Type B pancreatic cell (in vitro differentiated cells): ENCODE measurements around the gene TEDC2. TPM values are rescaled to one million over a fixed set of nuclear protein-coding genes. Genes with fewer than 3 reads are reported as not detected.

Experiments
- DNase-seq: peaks from one replicate; pipeline ENCODE4 v3.0.0; 2021; ENCODE audit warnings: mixed read lengths; ENCODE audit not compliant: unreplicated experiment; ENCODE audit errors: extremely low spot score
- H3K27ac Mint-ChIP-seq: 2 replicates; pipeline ENCODE4 v1.8.0; 2021; ENCODE audit warnings: mild to moderate bottlenecking, mixed read lengths
- H3K27me3 Mint-ChIP-seq: 2 replicates; pipeline ENCODE4 v1.8.0; 2021; ENCODE audit warnings: mixed read lengths
- H3K36me3 Mint-ChIP-seq: 2 replicates; pipeline ENCODE4 v1.8.0; 2021; ENCODE audit warnings: mixed read lengths
- H3K4me1 Mint-ChIP-seq: one replicate; pipeline ENCODE4 v1.8.0; 2021; ENCODE audit warnings: mixed read lengths; ENCODE audit not compliant: unreplicated experiment
- H3K4me3 Mint-ChIP-seq: 2 replicates; pipeline ENCODE4 v1.8.0; 2021; ENCODE audit warnings: mild to moderate bottlenecking, mixed read lengths
- H3K9me3 Mint-ChIP-seq: 2 replicates; pipeline ENCODE4 v1.8.0; 2021; ENCODE audit warnings: mixed read lengths
- total RNA-seq: library from RNA; stranded (reverse); gene quantifications from 2 replicates; pipeline ENCODE4 v1.2.1, GENCODE V29; 2021; ENCODE audit warnings: low replicate concordance
- TF ChIP-seq, protein P1 (sequence below): fragments of 200-600 bp; sonication (generic); conservative IDR thresholded peaks from 2 replicates; pipeline ENCODE4 v1.5.0; 2021; ENCODE audit warnings: antibody characterized with exemption, mild to moderate bottlenecking

Gene TEDC2
- total RNA-seq, 1 donor from 2014 or later = 31.6 TPM

DNA sequence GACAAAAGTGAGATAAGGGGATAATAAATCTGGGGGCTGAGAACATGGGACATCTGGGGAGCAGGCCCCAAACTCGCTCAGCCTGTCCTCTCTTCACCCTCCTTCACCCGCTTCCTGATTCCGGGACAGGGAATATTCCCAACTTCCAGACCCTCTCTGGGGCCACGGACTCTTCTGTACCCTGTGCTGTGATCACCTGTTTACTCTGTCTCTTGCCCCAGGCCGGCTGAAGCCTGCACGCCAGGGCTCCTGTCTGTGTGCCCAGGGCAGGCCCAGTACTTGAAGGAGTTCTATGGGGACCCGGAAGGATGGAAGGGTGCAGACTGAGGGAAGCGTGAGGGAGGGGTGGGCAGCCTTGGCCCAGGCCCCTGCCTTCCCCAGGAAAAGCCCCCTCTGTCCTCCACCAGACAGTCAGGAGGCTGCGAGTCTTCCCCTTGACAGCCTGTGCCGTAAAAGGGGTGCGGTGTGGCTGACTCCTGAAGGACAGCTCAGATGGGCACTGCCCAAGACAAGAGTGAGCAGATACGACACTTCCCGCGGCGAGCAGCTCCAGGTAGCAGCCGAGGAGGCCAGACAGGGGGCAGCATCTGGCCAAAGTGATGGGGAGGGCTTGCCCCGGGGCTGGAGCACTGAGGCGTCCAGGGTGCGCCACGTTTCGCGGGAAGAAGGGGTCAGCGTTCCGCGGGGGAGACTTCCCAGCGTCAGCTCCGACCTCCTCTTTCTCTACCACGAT lies 31.7 kb upstream of the TEDC2 start:
- H3K36me3 Mint-ChIP-seq = peaks cover 7% of the 10 kb centered on the region
- peak overlapping the region; percentile 91 for H3K4me3 Mint-ChIP-seq
- TF ChIP-seq, protein P1, sequence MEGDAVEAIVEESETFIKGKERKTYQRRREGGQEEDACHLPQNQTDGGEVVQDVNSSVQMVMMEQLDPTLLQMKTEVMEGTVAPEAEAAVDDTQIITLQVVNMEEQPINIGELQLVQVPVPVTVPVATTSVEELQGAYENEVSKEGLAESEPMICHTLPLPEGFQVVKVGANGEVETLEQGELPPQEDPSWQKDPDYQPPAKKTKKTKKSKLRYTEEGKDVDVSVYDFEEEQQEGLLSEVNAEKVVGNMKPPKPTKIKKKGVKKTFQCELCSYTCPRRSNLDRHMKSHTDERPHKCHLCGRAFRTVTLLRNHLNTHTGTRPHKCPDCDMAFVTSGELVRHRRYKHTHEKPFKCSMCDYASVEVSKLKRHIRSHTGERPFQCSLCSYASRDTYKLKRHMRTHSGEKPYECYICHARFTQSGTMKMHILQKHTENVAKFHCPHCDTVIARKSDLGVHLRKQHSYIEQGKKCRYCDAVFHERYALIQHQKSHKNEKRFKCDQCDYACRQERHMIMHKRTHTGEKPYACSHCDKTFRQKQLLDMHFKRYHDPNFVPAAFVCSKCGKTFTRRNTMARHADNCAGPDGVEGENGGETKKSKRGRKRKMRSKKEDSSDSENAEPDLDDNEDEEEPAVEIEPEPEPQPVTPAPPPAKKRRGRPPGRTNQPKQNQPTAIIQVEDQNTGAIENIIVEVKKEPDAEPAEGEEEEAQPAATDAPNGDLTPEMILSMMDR = no peak
- DNase-seq = no peak
- peak overlapping the region; percentile 87 for H3K27ac Mint-ChIP-seq
- peaks cover 22% of the 10 kb centered on the region for H3K4me1 Mint-ChIP-seq
- no peaks in the 10 kb centered on the region for H3K9me3 Mint-ChIP-seq
- H3K27me3 Mint-ChIP-seq = no peaks in the 10 kb centered on the region

DNA sequence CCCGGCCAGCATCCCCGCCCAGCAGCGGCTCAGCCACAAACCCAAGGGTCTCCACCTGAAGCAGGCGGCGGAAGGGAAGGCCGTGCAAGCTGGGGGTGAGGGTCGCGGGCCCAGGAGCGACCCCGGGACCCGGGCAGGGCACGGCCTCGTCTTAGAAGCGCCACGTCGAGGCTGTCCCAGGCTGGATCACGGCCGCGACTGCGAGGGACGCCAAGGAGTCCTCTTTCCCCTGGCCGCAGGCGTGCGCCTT lies 31.2 kb upstream of the TEDC2 start:
- Mint-ChIP-seq H3K27me3 (no peaks in the 10 kb centered on the region), H3K4me1 (peaks cover 22% of the 10 kb centered on the region), H3K9me3 (no peaks in the 10 kb centered on the region), H3K4me3 (peak overlapping the region; percentile 91), H3K36me3 (peaks cover 7% of the 10 kb centered on the region), H3K27ac (peak overlapping the region; percentile 87)
- TF ChIP-seq, protein P1 = no peak
- DNase-seq = no peak

DNA sequence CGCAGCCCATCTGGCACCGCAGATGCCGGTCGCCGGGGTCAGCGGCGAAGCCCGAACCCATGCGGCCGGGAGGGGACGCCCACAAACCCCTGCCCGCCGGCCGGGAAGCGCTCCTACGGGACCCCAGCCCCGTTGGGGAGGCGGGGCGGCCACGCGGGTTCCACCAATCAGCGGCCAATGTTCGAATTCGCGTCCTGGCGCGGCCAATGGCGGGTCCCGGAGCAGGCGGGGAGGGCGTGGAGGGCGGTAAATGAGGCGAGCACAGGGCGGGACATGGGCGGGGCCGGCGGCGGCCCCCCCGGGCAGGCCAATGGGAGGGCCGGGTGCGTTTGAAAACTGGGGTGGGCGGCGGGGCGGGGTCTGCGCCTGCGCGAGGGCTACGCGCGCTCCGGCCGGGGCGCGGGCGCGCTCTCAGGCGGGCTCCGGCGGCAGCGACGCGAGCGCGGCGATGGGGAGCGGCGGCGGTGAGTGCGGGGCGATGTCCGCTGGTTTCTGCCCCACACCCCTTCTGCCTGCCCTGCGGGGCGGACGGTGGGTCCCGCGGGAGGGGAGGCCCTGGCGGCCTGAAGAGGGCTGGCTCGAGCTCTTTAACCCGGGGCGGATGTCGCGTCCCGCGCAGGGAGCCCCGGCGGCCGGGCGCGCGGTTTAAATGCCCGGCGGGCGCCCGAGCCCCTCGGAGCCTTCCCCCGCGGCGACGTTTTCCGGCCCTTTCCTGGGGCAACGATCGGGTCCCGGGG lies 30.7 kb upstream of the TEDC2 start, which contains the start of gene CCNF:
CCNF (plus strand) TSS at position 414 of the 737 bp plus-strand sequence; CDS start at position 449, 35 bp downstream.
- peak within 1 kb of the TSS; percentile 87 for H3K27ac Mint-ChIP-seq
- DNase-seq = peak; percentile 98
- TF ChIP-seq, protein P1 = no peak
- no peaks in the 10 kb centered on the region for H3K9me3 Mint-ChIP-seq
- H3K27me3 Mint-ChIP-seq = no peaks in the 10 kb centered on the region
- H3K4me1 Mint-ChIP-seq = peaks cover 22% of the 10 kb centered on the region
- peaks cover 7% of the 10 kb centered on the region for H3K36me3 Mint-ChIP-seq
- H3K4me3 Mint-ChIP-seq = peak within 1 kb of the TSS; percentile 91

DNA sequence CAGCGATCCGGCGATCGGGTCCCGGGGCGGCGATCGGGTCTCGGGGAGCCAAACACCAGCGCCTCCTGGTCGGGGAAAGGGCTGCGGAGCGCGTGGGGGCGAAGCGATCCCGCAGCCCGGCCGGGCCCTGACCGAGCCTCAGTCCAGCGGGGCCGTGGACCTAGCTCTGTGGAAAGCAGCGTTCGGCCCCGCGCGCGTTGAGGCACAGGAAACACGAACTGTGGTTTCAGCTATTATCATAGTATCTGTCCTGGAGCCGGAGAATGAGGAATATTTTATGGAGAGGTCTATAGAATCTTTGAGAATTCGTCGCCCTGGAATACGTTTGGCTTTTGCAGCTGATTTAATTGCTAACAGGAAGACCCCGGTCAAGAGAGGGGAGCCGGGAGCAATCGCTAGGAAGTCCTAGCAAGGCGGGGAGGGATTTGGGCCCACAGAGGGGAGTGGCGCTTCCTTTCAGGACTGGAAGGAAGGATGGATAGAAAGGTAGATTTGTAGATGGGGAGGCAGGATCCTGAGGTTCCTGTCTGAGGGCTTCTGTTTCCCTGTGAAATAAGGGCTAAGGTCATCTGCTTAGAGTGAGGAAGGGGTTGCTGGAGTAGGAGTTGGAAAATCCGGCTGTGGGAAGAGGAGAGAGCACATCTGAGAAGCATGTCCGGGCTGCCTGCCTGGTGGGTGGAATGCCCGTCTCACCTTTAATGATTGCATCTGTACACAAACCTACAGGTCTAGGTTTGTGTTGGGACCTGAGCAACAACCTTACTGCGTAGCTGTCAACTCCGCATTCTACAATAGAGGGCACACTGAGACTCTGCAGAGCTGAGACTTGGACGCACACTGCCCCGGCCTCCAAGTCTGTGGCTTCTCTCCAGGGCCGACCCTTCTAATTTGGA lies 29.9 kb upstream of the TEDC2 start:
- Mint-ChIP-seq H3K9me3 (no peaks in the 10 kb centered on the region), H3K27ac (peak overlapping the region; percentile 57), H3K36me3 (peaks cover 7% of the 10 kb centered on the region), H3K4me1 (peaks cover 22% of the 10 kb centered on the region), H3K27me3 (no peaks in the 10 kb centered on the region), H3K4me3 (peak overlapping the region; percentile 91)
- TF ChIP-seq, protein P1 = no peak
- no peak for DNase-seq

DNA sequence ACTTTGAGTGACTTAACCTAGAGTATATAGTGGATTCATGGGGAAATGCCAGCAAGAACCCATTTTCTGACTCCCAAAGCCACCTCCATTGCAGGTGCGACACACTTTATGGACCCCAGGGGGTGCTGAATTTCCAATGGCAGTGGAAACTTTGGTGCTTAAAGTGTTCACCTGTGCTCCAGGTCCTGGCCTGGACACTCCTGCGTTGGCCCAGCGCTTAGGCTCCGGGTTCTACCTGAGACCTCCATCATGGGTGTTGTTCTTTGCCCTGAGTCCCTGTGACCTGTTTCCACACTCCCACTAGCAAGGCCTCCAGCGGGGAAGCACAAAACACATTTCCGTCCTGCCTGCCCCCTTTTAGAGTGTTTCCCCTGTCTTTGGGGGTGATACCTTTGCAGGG lies 27.6 kb upstream of the TEDC2 start:
- no peak overlapping the region for H3K4me3 Mint-ChIP-seq
- no peak for DNase-seq
- TF ChIP-seq, protein P1 = no peak
- H3K36me3 Mint-ChIP-seq = peaks cover 7% of the 10 kb centered on the region
- peaks cover 20% of the 10 kb centered on the region for H3K4me1 Mint-ChIP-seq
- no peak overlapping the region for H3K27ac Mint-ChIP-seq
- H3K27me3 Mint-ChIP-seq = no peaks in the 10 kb centered on the region
- H3K9me3 Mint-ChIP-seq = no peaks in the 10 kb centered on the region
